Bronchial epithelial cell (primary cell): Measurements from ENCODE around the gene RAD51B. TPM values are rescaled to one million over a fixed set of nuclear protein-coding genes. Genes with fewer than 3 reads are reported as not detected.

Source experiments
- DNase-seq: peaks from one replicate; pipeline ENCODE4 v3.0.0-alpha.2; 2010; ENCODE audit warnings: low read depth
- FAIRE-seq: peaks from 2 replicates; lab custom pipeline; 2011; peaks lifted over from hg19 to GRCh38; lab: Jason Lieb, UNC
- H3K27me3 ChIP-seq: 2 replicates; pipeline ENCODE4 v1.5.1; 2011; ENCODE audit warnings: low read length; ENCODE audit not compliant: control insufficient read depth, insufficient read depth
- H3K36me3 ChIP-seq: 2 replicates; pipeline ENCODE4 v1.5.1; 2011; ENCODE audit warnings: low read length; ENCODE audit not compliant: control insufficient read depth, insufficient read depth
- H3K4me3 ChIP-seq: 2 replicates; pipeline ENCODE4 v1.5.1; 2011; ENCODE audit warnings: mild to moderate bottlenecking, low read depth, low read length, control low read depth
- CTCF ChIP-seq: IDR thresholded peaks from 2 replicates; pipeline ENCODE4 v1.5.1; 2011; ENCODE audit warnings: mild to moderate bottlenecking, moderate library complexity, low read length, control low read depth, inconsistent platforms; ENCODE audit not compliant: insufficient read depth, severe bottlenecking
- total RNA-seq: library from RNA; depleted of rRNA; stranded (reverse); fragments of >200 nt; gene quantifications from 2 replicates; pipeline ENCODE4 v1.2.1, GENCODE V29; 2014

Gene RAD51B
- total RNA-seq, 1 donor from 2014 or later, result 12.1 TPM

- H3K36me3 ChIP-seq, result no peaks in the 10 kb centered on the region
- TF ChIP-seq CTCF, result no peak
- no peak overlapping the region for H3K4me3 ChIP-seq
- FAIRE-seq (no peak), DNase-seq (no peak)
- no peaks in the 10 kb centered on the region for H3K27me3 ChIP-seq
Observed at GRCh38 chr14:68636597-68636996, 817.0 kb downstream of the RAD51B start.

GRCh38 chr14:68637106-68638021 is 817.8 kb downstream of the RAD51B start:
- DNase-seq, result no peak

GRCh38 chr14:68638141-68638999 is 818.8 kb downstream of the RAD51B start:
- TF ChIP-seq CTCF, result no peak
- FAIRE-seq (no peak), DNase-seq (no peak)
- Histone ChIP-seq H3K4me3 (no peak overlapping the region), H3K27me3 (no peaks in the 10 kb centered on the region), H3K36me3 (no peaks in the 10 kb centered on the region)

More at GRCh38 chr14:68637106-68638021, 817.8 kb downstream of the RAD51B start:
- no peaks in the 10 kb centered on the region for H3K36me3 ChIP-seq
- FAIRE-seq, result no peak
- H3K27me3 ChIP-seq, result no peaks in the 10 kb centered on the region
- no peak overlapping the region for H3K4me3 ChIP-seq
- TF ChIP-seq CTCF, result no peak

- DNase-seq, result no peak
- Histone ChIP-seq H3K27me3 (no peaks in the 10 kb centered on the region), H3K4me3 (no peak overlapping the region), H3K36me3 (no peaks in the 10 kb centered on the region)
- TF ChIP-seq CTCF, result no peak
- peak; percentile 18 for FAIRE-seq
Observed at GRCh38 chr14:68639000-68639757, 819.6 kb downstream of the RAD51B start.

- no peaks in the 10 kb centered on the region for H3K36me3 ChIP-seq
- no peak overlapping the region for H3K4me3 ChIP-seq
- DNase-seq (no peak), FAIRE-seq (no peak)
- H3K27me3 ChIP-seq, result no peaks in the 10 kb centered on the region
- no peak for TF ChIP-seq CTCF
Observed at GRCh38 chr14:68639758-68640574, 820.4 kb downstream of the RAD51B start.
